Caco-2 (cell line): ENCODE data around the gene TEX14. TPM values are rescaled to one million over a fixed set of nuclear protein-coding genes. Genes with fewer than 3 reads are reported as not detected.

Experiments
- BruUV-seq: library from RNA; stranded (reverse); fragments of 400-500 nt; replicated peaks from 2 replicates; lab custom pipeline; 2021; lab: Mats Ljungman, UMichigan
- CTCF ChIA-PET: fragments of 300-600 bp; sonication (Branson Sonifier 250); formaldehyde crosslinking; loops from one replicate; lab custom pipeline; 2022; ENCODE audit warnings: antibody characterized with exemption; lab: Charles Lee
- POLR2A ChIA-PET: fragments of 300-600 bp; sonication (Branson Sonifier 250); formaldehyde crosslinking; loops from one replicate; lab custom pipeline; 2022; ENCODE audit warnings: antibody characterized with exemption; lab: Charles Lee
- DNase-seq, 2 experiments: peaks; one replicate each; pipeline versions ENCODE4 v3.0.0 to v3.0.0-alpha.2; 2020 to 2022
- H3K27me3 ChIP-seq: replicated peaks from 2 replicates; pipeline ENCODE4 v1.6.0; 2011; ENCODE audit warnings: low read length; ENCODE audit not compliant: control insufficient read depth, insufficient read depth
- H3K36me3 ChIP-seq: 2 replicates; pipeline ENCODE4 v1.5.1; 2011; ENCODE audit warnings: low read length; ENCODE audit not compliant: control insufficient read depth, insufficient read depth
- H3K4me1 ChIP-seq: fragments of 250-450 bp; sonication (Bioruptor Pico); 2 replicates; pipeline ENCODE4 v1.5.1; 2020; ENCODE audit warnings: mild to moderate bottlenecking
- H3K4me3 ChIP-seq: 2 replicates; pipeline ENCODE4 v1.5.1; 2011; ENCODE audit warnings: low read depth, mild to moderate bottlenecking, control low read depth, low read length
- H3K9me3 ChIP-seq: fragments of 250-450 bp; sonication (Bioruptor Pico); 2 replicates; pipeline ENCODE4 v1.5.1; 2020; ENCODE audit warnings: mild to moderate bottlenecking, moderate library complexity
- H3K27ac Mint-ChIP-seq: one replicate; pipeline ENCODE4 v1.8.0; 2022; ENCODE audit warnings: mixed read lengths; ENCODE audit not compliant: unreplicated experiment
- H3K27me3 Mint-ChIP-seq: one replicate; pipeline ENCODE4 v1.8.0; 2022; ENCODE audit warnings: mixed read lengths; ENCODE audit not compliant: insufficient read depth, unreplicated experiment
- H3K36me3 Mint-ChIP-seq: one replicate; pipeline ENCODE4 v1.8.0; 2022; ENCODE audit warnings: mild to moderate bottlenecking, mixed read lengths; ENCODE audit not compliant: insufficient read depth, unreplicated experiment
- H3K4me1 Mint-ChIP-seq: one replicate; pipeline ENCODE4 v1.8.0; 2022; ENCODE audit warnings: low read depth, mixed read lengths; ENCODE audit not compliant: unreplicated experiment
- H3K4me3 Mint-ChIP-seq: one replicate; pipeline ENCODE4 v1.8.0; 2022; ENCODE audit warnings: mild to moderate bottlenecking, moderate library complexity, mixed read lengths; ENCODE audit not compliant: unreplicated experiment
- H3K9me3 Mint-ChIP-seq: one replicate; pipeline ENCODE4 v1.8.0; 2022; ENCODE audit warnings: mixed read lengths; ENCODE audit not compliant: unreplicated experiment
- CTCF ChIP-seq, 2 experiments: fragments of 200-600 bp in 1 of 2; IDR thresholded peaks; 1 replicate in 1 of 2; 2 replicates in 1 of 2; pipeline versions ENCODE4 v1.5.1 to v1.8.0; 2011 to 2022; ENCODE audit warnings: antibody characterized with exemption in 1 of 2, control low read depth in 1 of 2, inconsistent platforms in 1 of 2, low read depth in 1 of 2, low read length in 1 of 2, mild to moderate bottlenecking in 1 of 2, moderate library complexity in 1 of 2; ENCODE audit not compliant: insufficient read depth in 1 of 2, severe bottlenecking in 1 of 2, unreplicated experiment in 1 of 2
- intact Hi-C: fragments of 100-400 bp; cut with micrococcal nuclease; formaldehyde crosslinking; loops from one replicate; pipeline ENCODE4 v1.10.0; 2022; ENCODE audit not compliant: unreplicated experiment
- total RNA-seq: library from RNA; stranded (reverse); gene quantifications from 2 replicates; pipeline ENCODE4 v1.2.3, GENCODE V29; 2022

The TEX14 gene
- total RNA-seq, 1 experiment from 2014 or later: 0.54 TPM

GRCh38 chr17:58702708-58703107, 10.9 kb upstream of the TEX14 start:
- no peak overlapping the region for H3K4me3 ChIP-seq
- H3K4me1 Mint-ChIP-seq: no peaks in the 10 kb centered on the region
- ChIA-PET POLR2A (interaction anchor here (0.6 to 0.9 kb wide), 2 partner anchors 71 to 204 kb away, joined by 3 to 6 read pairs; no protein-coding TSS in a partner anchor), CTCF (no interaction called here)
- no peak for DNase-seq
- no peaks in the 10 kb centered on the region for H3K36me3 ChIP-seq
- no peaks in the 10 kb centered on the region for H3K27me3 Mint-ChIP-seq
- no peaks in the 10 kb centered on the region for H3K9me3 Mint-ChIP-seq
- no peaks in the 10 kb centered on the region for H3K27me3 ChIP-seq
- TF ChIP-seq CTCF (IDR thresholded peaks at IDR 0.05; ENCODE audit: insufficient read depth in 1 of 2, low read depth in 1 of 2, low read length in 1 of 2, severe bottlenecking in 1 of 2, unreplicated experiment in 1 of 2): no peak
- no peaks in the 10 kb centered on the region for H3K9me3 ChIP-seq
- BruUV-seq: no TSS peak
- no peak overlapping the region for H3K27ac Mint-ChIP-seq
- no peak overlapping the region for H3K4me3 Mint-ChIP-seq
- intact Hi-C loops: no loop called here
- H3K4me1 ChIP-seq: 0 out of 2 replicates have a peak, but pooled peaks cover 3% of the 10 kb centered on the region
- peaks cover 21% of the 10 kb centered on the region for H3K36me3 Mint-ChIP-seq

- Histone ChIP-seq H3K9me3 (no peaks in the 10 kb centered on the region), H3K36me3 (no peaks in the 10 kb centered on the region), H3K27me3 (no peaks in the 10 kb centered on the region), H3K4me1 (0 out of 2 replicates have a peak, but pooled peaks cover 3% of the 10 kb centered on the region), H3K4me3 (no peak overlapping the region)
- ChIA-PET POLR2A (no interaction called here), CTCF (no interaction called here)
- no peak overlapping the region for H3K27ac Mint-ChIP-seq
- H3K4me3 Mint-ChIP-seq: no peak overlapping the region
- no peak for DNase-seq
- intact Hi-C loops: no loop called here
- no peaks in the 10 kb centered on the region for H3K27me3 Mint-ChIP-seq
- BruUV-seq: no TSS peak
- TF ChIP-seq CTCF (IDR thresholded peaks at IDR 0.05; ENCODE audit: insufficient read depth in 1 of 2, low read depth in 1 of 2, low read length in 1 of 2, severe bottlenecking in 1 of 2, unreplicated experiment in 1 of 2): no peak
- no peaks in the 10 kb centered on the region for H3K4me1 Mint-ChIP-seq
- peaks cover 27% of the 10 kb centered on the region for H3K36me3 Mint-ChIP-seq
- H3K9me3 Mint-ChIP-seq: no peaks in the 10 kb centered on the region
These were observed 10.2 kb upstream of the TEX14 start for GRCh38 chr17:58702045-58702476.

- Histone ChIP-seq H3K36me3 (no peaks in the 10 kb centered on the region), H3K4me1 (0 out of 2 replicates have a peak, but pooled peaks cover 3% of the 10 kb centered on the region), H3K9me3 (no peaks in the 10 kb centered on the region), H3K4me3 (no peak overlapping the region), H3K27me3 (no peaks in the 10 kb centered on the region)
- Mint-ChIP-seq H3K4me1 (no peaks in the 10 kb centered on the region), H3K27me3 (no peaks in the 10 kb centered on the region), H3K4me3 (no peak overlapping the region), H3K9me3 (no peaks in the 10 kb centered on the region), H3K36me3 (peaks cover 30% of the 10 kb centered on the region), H3K27ac (no peak overlapping the region)
- no peak for TF ChIP-seq CTCF (IDR thresholded peaks at IDR 0.05; ENCODE audit: insufficient read depth in 1 of 2, low read depth in 1 of 2, low read length in 1 of 2, severe bottlenecking in 1 of 2, unreplicated experiment in 1 of 2)
- POLR2A ChIA-PET: interaction anchor here (0.8 kb wide), 1 partner anchor 68 kb away, joined by 3 read pairs; no protein-coding TSS in a partner anchor
- intact Hi-C loops: no loop called here
- CTCF ChIA-PET: no interaction called here
- BruUV-seq: no TSS peak
- DNase-seq: no peak
These were observed 7.9 kb upstream of the TEX14 start for GRCh38 chr17:58699771-58700170.
